ENCODE results near the gene PSAT1. TPM values are rescaled to one million over a fixed set of nuclear protein-coding genes. Genes with fewer than 3 reads are reported as not detected.
"Not testable (repeated sequence)": the region's sequence is repeated elsewhere in the genome, so short reads cannot be mapped to it uniquely, and the experiment has no call there.

Gene PSAT1
- 10 to 100 TPM in 1 of 2 donors, 1 to 10 TPM in 1; 2.5 to 18.6 TPM for total RNA-seq
- long read RNA-seq, donor 1, transcript PSAT1-202 (9 exons, 2,188 nt), result major isoform, 7 of 7 reads
- long read RNA-seq, donor 1, partial matches to known transcripts, result 0 of 7 reads
- long read RNA-seq, donor 1, other reads (novel, unspliced or antisense), result 0 of 7 reads
- long read RNA-seq, donor 2, partial matches to known transcripts, result 1 of 5 reads
- long read RNA-seq, donor 2, other reads (novel, unspliced or antisense), result 0 of 5 reads

DNA sequence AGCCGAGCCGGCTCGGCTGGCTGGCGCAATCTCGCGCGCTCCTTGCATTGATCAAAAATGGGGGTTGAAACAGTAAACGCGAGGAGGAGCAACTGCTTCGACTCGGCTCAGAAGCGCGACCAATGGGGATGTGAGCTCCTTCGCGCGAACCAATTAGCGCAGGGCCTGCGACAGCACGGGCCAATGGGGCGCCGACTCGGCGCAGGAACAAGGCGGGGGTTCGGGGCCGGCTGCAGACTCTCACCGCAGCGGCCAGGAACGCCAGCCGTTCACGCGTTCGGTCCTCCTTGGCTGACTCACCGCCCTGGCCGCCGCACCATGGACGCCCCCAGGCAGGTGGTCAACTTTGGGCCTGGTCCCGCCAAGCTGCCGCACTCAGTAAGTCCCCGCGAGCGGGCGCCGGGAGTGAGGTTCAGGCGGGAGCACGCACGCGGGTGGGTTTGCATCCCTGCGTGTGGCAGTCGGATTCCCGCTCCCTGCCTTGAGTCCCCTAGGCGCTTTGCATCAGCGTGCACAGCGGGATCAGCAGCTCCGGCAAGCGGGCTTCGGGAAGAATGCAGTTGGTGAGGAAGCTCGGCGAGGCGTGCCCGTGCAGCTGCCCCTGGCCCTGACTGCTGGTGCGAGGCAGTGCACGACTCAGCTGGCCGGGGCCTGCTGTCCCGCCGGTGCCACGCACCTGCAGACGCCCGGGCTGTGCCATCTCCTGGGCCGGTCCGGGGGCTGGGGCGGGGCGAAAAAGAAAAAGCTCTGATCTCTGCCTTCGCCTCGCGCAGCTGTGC, at the start of gene PSAT1:
Gene PSAT1 (plus strand): TSS at position 233 of the 779 bp plus-strand sequence. CDS start 86 bp downstream, at position 319.
- intact Hi-C loops (cut with DNase I), result no loop called here
- peak; percentile 94 for DNase-seq (ENCODE audit: low spot score)

DNA sequence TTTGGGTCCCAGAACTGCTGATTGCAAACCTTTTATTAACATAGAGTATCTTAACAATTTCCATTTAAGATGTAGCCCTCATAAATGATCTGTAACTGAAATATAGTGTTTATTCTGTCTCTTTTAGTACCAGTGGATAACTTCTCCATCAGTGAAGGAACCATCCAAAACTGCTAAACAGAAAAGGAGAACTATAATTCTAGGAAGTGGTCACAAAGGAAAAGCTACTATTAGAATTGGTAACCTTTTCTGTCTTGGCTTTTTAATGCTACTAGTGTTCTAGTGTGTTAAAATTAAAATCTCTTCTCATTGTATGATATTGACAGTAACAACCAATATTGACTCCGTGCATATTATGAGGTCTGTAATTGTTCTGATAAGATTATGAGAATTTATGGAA, 48.3 kb upstream of the PSAT1 start:
- intact Hi-C loops (cut with DNase I), result no loop called here
- no peak for DNase-seq (ENCODE audit: low spot score)

DNA sequence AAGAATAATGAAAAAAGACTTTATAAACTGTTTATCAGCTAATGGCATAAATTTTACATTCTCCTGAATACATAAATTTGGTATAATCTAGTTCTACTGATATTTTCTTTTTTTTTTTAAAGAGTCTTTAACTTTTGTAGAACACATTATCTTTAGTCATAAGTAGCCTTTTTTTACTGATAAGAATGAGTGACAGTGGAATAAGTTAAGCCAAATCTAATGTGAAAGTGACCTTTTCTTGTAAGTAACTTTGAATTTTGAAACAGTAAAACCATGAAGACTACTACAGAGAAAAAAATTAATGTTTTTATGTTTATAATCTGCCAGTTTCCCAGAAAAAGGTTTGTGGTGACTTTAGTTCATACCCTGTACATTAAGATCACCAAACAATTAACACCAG, 47.4 kb upstream of the PSAT1 start:
- no peak for DNase-seq (ENCODE audit: low spot score)
- intact Hi-C loops (cut with DNase I), result no loop called here

DNA sequence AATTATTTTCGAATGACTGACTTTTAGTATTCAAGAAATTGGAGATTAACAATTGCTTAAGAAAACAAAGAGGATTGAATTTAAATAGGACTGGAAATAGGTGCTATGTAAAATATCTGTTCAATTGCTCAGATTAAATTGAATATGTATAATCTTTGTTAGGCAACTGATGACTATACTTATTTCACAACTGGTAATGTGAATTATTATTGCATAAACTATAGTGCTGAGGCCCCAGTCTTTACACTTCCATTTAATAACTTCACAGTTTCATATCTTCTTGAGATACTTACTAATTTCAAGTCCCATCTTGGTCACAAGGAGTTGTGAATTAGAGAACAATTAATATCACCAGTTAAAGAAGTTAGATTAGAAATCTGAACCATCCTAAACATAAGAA, 44.3 kb upstream of the PSAT1 start:
- intact Hi-C loops (cut with DNase I), result no loop called here
- DNase-seq (ENCODE audit: low spot score), result no peak

DNA sequence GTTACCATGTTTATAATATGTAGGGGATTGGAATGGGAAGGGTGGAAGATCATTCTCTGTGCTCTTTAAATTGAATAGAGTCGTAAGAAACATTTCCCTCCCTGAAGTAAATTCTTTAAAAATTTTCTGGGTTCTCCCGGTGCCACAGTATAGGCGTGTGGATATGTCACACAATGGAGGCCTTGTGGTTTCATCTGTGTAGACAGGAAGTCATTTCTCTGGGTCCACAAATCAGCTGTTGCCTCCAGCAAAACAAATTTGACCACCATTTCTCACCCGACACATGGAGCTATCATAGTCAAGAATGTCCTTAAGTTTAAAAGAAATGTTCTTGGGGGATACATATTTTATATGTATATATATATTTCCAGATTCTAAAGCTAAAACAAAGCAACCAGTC, 43.6 kb upstream of the PSAT1 start:
- DNase-seq (ENCODE audit: low spot score), result no peak
- intact Hi-C loops (cut with DNase I), result no loop called here

DNA sequence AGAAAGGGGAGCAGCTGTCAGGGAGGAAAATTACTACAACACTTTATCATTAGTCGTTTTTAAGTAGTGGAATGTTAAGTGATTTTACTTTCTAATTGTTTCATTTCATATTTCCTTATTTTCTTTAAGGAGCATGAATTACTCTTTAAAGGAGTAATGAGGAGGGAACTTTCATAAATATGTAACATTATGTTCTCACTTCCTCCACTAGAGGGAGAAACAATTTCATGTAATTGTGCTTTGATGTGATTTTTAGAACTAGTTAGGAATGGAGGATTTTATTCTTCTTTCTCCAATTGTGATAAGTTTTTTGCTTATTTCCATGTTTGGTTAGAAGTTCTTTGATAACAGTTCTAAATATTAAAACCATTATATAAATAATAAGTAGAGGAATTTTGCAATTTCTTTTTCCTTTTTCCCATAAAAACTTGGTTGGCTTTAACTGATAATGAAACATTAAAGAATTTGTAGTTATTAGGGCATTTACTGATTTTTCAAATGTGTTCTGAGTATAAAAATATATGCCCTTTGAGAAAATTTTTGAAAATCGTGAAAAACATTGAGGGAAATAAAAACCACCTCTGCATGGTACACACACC, 35.4 kb upstream of the PSAT1 start:
- no peak for DNase-seq (ENCODE audit: low spot score)
- intact Hi-C loops (cut with DNase I), result loop anchor here in 1 of 2 donors (10.0 kb wide), 1 partner anchor 113 kb away; no protein-coding TSS in a partner anchor

DNA sequence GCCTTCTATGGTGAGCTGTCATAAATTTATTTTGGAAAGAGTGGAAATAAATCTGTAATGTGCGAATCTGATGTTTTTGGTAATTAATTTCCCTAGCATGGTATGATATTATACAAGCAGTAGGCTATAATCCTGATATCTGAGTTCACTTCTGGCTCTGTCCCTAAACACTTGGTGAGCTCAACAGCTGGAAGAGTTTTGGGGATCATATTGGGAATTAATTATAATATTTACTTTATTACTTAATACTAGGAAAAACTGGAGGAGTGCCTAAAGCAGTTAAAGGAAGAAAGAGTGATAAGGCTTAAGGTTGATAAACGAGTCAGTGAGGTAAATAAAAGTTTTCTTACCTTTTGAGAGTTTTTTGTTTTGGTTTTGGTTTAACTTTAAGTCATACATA, 34.3 kb upstream of the PSAT1 start:
- no peak for DNase-seq (ENCODE audit: low spot score)
- intact Hi-C loops (cut with DNase I), result loop anchor here in 1 of 2 donors (10.0 kb wide), 1 partner anchor 112 kb away; no protein-coding TSS in a partner anchor

DNA sequence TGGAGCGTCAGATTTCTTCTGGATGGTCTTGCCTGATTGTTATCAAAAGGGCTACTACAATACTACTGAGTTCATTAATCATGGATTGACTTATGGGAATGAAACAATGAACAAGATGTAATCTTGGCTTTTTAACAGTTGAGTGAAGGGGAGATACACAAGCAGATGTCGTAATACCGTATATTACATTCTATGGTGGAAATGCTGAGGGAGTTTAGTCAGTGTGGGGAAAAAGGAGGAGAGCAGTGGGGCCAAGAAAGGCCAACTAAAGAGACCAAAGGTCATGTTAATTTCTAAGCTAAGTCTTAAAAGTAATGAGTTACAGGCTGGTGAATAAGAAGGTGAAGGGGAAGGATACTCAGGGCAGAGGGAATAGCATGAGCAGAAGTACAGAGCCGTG, 29.0 kb upstream of the PSAT1 start:
- intact Hi-C loops (cut with DNase I), result loop anchor here (1.0 to 10.0 kb wide), 2 partner anchors 27 to 107 kb away; no protein-coding TSS in a partner anchor
- no peak for DNase-seq (ENCODE audit: low spot score)

DNA sequence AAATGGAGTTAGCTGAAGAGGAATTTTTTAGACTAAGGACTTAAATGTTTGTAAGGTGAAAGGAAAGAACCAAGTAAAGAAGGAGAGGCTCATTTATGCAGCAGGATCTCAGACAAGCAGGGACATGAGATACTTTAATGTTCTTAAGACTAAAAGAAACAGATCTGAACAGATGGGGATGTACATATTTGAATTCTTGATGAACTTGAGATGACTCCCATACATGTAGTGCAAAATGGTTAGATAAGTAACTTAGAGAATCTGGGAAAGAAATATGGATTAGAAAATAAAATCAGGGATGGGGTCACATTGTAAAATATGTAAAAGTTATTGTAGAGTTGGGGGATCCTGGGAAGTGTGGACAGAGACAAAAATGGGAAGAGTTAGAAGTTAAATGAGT, 27.1 kb upstream of the PSAT1 start:
- intact Hi-C loops (cut with DNase I), result loop anchor here in 1 of 2 donors (10.0 kb wide), 1 partner anchor 105 kb away; no protein-coding TSS in a partner anchor
- no peak for DNase-seq (ENCODE audit: low spot score)

DNA sequence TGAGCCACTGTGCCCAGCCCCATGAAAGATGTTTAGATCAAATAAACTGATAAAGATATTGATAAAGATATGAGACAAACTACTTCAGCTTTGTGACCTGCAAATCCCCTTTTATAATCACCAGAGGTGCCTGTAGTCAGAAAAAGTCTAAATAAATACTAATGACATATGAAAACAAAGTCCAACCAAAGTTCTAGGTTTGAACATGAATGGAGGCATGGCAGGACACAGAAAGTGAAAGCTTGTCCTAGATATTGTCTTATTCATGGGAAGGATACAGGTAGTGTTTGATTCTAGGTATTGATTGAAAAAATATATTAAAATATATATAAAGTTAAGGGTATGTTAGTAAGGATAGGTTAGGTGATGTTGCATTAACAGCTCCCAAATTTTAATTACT, 24.6 kb upstream of the PSAT1 start:
- intact Hi-C loops (cut with DNase I), result no loop called here
- no peak for DNase-seq (ENCODE audit: low spot score)

DNA sequence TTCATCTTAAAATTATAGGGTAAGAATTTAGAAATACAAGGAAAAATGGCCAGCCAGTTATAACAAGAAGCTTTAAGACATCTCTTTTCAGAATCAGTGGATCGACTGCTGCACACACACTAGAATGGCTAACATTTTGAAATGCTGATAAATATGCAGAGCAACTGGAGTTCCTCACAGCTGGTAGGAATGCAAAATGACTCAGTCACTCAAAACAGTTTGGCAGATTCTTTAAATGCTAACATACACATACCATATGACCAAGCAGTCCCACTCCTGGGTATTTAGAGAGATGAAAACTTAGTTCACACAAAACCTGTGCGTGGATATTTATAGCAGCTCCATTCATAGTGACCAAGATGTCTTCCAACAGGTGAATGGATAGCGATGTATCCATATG, 23.2 kb upstream of the PSAT1 start:
- no peak for DNase-seq (ENCODE audit: low spot score)
- intact Hi-C loops (cut with DNase I), result no loop called here

DNA sequence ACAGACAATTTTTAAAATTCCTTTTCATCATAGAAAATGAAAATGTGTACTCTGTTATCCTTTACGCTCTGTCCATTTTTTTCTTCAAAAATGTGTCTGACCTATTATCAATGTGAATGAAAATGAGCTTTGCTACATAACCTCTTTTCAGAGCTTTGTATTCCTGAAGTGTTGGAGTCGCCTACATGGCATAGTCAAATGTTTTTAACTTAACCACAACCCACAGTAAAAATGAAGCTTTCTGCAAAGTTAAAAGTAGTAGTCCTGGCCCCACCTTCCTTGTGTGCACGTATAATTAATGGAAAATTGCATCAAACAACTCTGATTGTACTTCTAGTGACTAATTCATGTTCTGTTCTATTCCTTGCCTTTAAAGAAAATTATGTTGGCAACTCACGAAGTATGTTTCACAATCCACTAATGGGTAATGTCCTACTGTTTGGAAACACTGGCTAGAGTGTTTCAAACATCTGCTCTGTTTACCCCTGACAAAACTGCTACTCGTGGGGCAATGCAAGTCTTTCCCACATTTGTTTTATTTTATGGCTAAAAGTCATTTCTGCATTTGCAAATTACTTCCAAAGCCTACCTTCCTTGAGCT, 18.6 kb upstream of the PSAT1 start:
- intact Hi-C loops (cut with DNase I), result no loop called here
- no peak for DNase-seq (ENCODE audit: low spot score)

DNA sequence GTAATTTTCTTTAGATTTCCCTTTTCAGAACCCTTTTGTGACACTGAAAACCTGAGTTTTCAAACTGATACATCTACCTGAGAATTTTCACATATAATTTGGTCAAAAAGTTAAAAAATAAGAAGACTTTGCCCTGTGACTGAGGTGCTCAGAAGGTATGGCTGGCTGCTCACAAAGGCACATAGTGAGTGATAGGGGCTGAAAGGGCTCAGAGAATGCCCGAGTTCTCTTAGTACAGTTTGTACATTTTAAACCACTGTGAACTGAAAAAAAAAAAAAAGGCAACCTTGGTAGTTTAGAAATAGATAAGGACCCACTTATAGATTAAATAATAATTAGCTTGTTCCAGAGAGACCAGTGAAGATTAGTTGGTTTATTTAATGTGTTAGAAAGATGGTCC, 18.1 kb upstream of the PSAT1 start:
- intact Hi-C loops (cut with DNase I), result no loop called here
- DNase-seq (ENCODE audit: low spot score), result no peak

DNA sequence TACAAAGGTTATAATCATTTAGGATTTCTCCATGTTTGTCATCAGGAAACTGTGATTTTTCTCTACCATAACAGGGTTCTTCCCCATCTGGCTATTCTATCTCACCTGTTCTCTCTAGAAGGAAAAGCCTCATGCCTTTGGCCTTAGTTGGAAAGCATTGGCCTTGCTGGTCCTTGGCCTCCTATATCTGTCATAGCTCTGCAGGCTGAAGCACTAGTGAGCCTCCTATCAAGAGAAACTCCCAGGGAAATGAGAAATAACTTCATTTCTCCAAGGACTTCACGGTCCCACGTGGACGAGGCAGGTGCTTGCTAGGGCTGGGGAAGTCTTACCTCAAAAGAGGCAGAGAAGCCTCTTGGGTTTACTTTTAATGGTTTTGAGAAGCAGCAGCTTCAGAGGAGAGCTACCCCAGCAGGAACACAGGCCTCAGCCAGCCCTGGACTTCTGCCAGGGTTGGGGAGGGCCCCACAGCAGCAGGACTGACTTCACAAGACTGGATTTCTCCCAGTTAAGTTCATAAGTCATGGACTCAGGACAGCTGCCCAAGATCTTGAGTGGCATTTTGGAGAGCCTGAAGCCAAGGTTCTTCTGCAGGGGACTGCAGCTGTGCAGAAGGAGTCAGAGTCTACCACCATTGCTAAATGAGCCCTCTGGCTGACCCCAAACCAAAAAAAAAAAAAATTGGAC, 15.8 kb upstream of the PSAT1 start:
- intact Hi-C loops (cut with DNase I), result no loop called here
- DNase-seq (ENCODE audit: low spot score), result peak; percentile 86

DNA sequence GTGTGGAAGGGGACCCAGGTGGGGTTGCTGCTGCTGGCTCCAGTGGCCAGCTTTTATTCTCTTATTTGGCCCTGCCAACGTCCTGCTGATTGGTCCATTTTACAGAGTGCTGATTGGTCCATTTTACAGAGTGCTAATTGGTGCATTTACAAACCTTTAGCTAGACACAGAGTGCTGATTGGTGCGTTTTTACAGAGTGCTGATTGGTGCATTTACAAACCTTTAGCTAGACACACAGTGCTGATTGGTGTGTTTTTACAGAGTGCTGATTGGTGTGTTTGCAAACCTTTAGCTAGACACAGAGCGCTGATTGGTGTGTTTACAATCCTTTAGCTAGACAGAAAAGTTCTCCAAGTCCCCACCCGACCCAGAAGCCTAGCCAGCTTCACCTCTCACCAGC, 12.7 kb upstream of the PSAT1 start:
- DNase-seq (ENCODE audit: low spot score); intact Hi-C loops (cut with DNase I): not testable (repeated sequence)

DNA sequence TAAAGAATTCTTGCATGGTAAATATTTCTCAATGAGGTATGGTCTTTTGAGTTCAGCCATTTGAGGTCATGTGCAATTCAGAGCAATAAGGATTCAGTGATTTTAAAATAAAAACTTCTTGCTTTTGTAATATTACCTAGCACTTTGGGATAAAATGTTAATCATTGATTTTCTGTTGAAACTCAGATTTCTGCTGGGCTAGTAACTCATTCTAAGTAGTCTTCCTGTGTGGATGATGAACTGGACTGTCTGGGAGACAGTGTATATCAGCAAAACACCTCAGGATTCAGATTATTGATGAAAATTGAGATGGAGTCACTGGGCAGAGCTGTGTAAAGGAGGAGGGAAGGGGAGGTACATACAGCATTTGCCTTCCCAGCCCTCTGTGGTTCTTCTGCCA, 10.8 kb upstream of the PSAT1 start:
- intact Hi-C loops (cut with DNase I), result no loop called here
- no peak for DNase-seq (ENCODE audit: low spot score)

DNA sequence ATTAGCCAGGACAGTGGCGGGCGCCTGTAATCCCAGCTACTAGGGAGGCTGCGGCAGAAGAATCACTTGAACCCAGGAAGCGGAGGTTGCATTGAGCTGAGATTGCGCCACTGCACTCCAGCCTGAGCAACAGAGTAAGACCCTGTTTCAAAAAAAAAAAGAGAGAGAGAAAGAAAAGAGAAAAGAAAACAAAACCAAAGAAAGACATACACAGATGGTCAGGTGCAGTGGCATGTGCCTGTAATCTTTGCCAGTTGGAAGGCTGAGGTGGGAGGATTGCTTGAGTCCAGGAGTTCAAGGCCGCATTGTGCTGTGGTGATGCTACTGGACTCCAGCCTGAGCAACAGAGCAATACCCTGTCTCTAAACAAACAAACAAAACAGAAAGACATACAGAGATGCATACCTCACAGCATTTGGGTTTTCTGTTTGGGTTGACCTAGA, 10.0 kb upstream of the PSAT1 start:
- no peak for DNase-seq (ENCODE audit: low spot score)
- intact Hi-C loops (cut with DNase I), result no loop called here

DNA sequence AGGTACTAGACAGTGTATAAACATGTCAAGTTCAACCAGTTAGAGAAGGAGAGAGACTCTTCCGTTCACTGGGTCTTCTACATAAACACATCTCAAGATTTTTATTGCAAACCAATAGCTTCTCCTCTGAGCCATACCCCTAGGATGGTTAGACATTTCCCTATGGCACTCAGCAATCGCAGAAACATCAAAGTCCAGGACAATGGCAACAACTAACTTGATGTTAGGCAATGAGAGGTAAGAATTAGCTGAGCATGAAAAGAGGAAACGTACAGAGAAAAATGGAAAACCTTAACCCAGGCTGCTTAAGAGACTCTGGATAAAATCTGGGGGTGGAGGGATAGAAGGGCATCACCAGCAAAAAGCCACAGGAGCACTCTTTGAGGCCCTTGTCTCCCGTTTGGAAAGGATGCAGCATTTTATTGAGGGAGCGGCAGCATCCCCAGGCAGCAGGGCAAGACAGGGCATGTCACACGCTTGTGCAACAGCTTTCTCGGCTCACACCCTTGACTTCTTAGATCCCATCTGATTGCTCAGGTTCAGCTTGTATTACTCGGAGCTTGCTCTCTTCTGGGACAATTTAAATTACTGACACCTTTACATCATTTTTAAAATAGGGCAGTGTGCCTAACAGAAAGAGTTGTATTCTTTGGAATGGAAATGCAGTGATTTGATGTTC, 8.6 kb upstream of the PSAT1 start:
- intact Hi-C loops (cut with DNase I), result no loop called here

DNA sequence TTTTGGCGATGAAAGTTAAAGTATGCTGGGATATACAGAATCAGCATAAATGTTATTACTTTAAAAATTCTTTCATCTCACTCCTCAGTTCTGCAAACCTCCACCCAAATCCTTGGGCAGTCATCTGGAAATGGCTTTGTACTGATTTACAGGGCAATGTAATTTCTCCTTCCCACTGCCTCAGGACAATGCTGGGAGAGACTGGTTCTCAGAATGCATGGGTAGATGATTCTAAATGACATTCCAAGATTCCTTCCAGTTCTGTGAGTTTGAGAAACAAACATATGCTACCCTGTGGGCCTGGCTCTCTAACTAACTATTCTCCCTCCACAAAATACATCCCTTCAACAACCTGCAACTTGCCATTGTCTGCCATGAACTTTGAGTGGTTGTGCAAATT, 7.5 kb upstream of the PSAT1 start:
- DNase-seq (ENCODE audit: low spot score), result no peak
- intact Hi-C loops (cut with DNase I), result no loop called here

More for the DNA sequence above, 8.6 kb upstream of the PSAT1 start:
- no peak for DNase-seq (ENCODE audit: low spot score)

Data from posterior vena cava (tissue), 2 donors.